Medulla oblongata (tissue), 1 donor: Measurements from ENCODE around the gene KCTD14.
"Not testable (repeated sequence)": the region's sequence is repeated elsewhere in the genome, so short reads cannot be mapped to it uniquely, and the experiment has no call there.

Experiments used
- DNase-seq: peaks from one replicate; pipeline ENCODE4 v3.0.0-alpha.2; 2015; ENCODE audit errors: extremely low spot score

Gene KCTD14

GRCh38 chr11:78022397-78023396 is at the start of gene KCTD14:
KCTD14 (minus strand) TSS chr11:78023276; CDS start chr11:78023249, 27 bp downstream.
- DNase-seq = no peak

GRCh38 chr11:78072455-78072854 is 49.4 kb upstream of the KCTD14 start:
- no peak for DNase-seq

- no peak for DNase-seq
Measured at GRCh38 chr11:78071717-78072116, 48.6 kb upstream of the KCTD14 start.

GRCh38 chr11:78070621-78071020 is 47.5 kb upstream of the KCTD14 start:
- DNase-seq = no peak

- DNase-seq = no peak
Measured at GRCh38 chr11:78069465-78069864, 46.4 kb upstream of the KCTD14 start.

- no peak for DNase-seq
Measured at GRCh38 chr11:78067704-78068103, 44.6 kb upstream of the KCTD14 start.

- no peak for DNase-seq
Measured at GRCh38 chr11:78066471-78066870, 43.4 kb upstream of the KCTD14 start.

GRCh38 chr11:78065203-78065602 is 42.1 kb upstream of the KCTD14 start:
- DNase-seq = no peak

GRCh38 chr11:78063440-78064181 is 40.5 kb upstream of the KCTD14 start, which contains the start of gene THRSP:
THRSP (plus strand) TSS chr11:78063861; CDS start chr11:78063882, 21 bp downstream.
- peak; percentile 58 for DNase-seq

GRCh38 chr11:78062671-78063070 is 39.6 kb upstream of the KCTD14 start:
- DNase-seq = no peak

- no peak for DNase-seq
Measured at GRCh38 chr11:78061921-78062311, 38.8 kb upstream of the KCTD14 start.

- no peak for DNase-seq
Measured at GRCh38 chr11:78061088-78061920, 38.2 kb upstream of the KCTD14 start.

- no peak for DNase-seq
Measured at GRCh38 chr11:78060533-78060932, 37.5 kb upstream of the KCTD14 start.

- DNase-seq = not testable (repeated sequence)
Measured at GRCh38 chr11:78059749-78060328, 36.8 kb upstream of the KCTD14 start.

GRCh38 chr11:78057462-78058055 is 34.5 kb upstream of the KCTD14 start:
- DNase-seq = no peak

GRCh38 chr11:78056093-78056492 is 33.0 kb upstream of the KCTD14 start:
- DNase-seq = no peak

GRCh38 chr11:78054971-78055370 is 31.9 kb upstream of the KCTD14 start:
- DNase-seq = no peak

GRCh38 chr11:78050964-78051831 is 28.1 kb upstream of the KCTD14 start:
- no peak for DNase-seq

- no peak for DNase-seq
Measured at GRCh38 chr11:78049348-78049747, 26.3 kb upstream of the KCTD14 start.

- DNase-seq = no peak
Measured at GRCh38 chr11:78048561-78048960, 25.5 kb upstream of the KCTD14 start.
